ENCODE measurements around the gene RPP30.
"Not testable (repeated sequence)": the region's sequence is repeated elsewhere in the genome, so short reads cannot be mapped to it uniquely, and the experiment has no call there.

RPP30 gene

GRCh38 chr10:90887555-90887954, 15.8 kb downstream of the RPP30 start:
- no peaks in the 10 kb centered on the region for H3K9me3 ChIP-seq
- peaks cover 71% of the 10 kb centered on the region for H3K36me3 ChIP-seq (replicated peaks)
- no peaks in the 10 kb centered on the region for H3K4me1 ChIP-seq
- no peak for DNase-seq (ENCODE audit: low spot score in 2 of 2)
- H3K4me3 ChIP-seq, result no peak overlapping the region
- H3K27me3 ChIP-seq (ENCODE audit: low read depth), result no peaks in the 10 kb centered on the region
- in situ Hi-C loops (cut with MboI; ENCODE audit: low sequenced_read_pairs), result no loop called here

- Histone ChIP-seq H3K36me3 (replicated peaks) (peaks cover 76% of the 10 kb centered on the region), H3K4me3 (no peak overlapping the region), H3K9me3 (no peaks in the 10 kb centered on the region), H3K27me3 (ENCODE audit: low read depth) (no peaks in the 10 kb centered on the region), H3K4me1 (no peaks in the 10 kb centered on the region)
- DNase-seq (ENCODE audit: low spot score in 2 of 2), result no peak
- in situ Hi-C loops (cut with MboI; ENCODE audit: low sequenced_read_pairs), result no loop called here
These were observed 16.6 kb downstream of the RPP30 start for GRCh38 chr10:90888387-90888786.

- Histone ChIP-seq H3K36me3 (replicated peaks) (peaks cover 79% of the 10 kb centered on the region), H3K4me1 (no peaks in the 10 kb centered on the region), H3K4me3 (no peak overlapping the region), H3K27me3 (ENCODE audit: low read depth) (no peaks in the 10 kb centered on the region), H3K9me3 (no peaks in the 10 kb centered on the region)
- in situ Hi-C loops (cut with MboI; ENCODE audit: low sequenced_read_pairs), result no loop called here
- DNase-seq (ENCODE audit: low spot score in 2 of 2), result no peak
These were observed 17.9 kb downstream of the RPP30 start for GRCh38 chr10:90889636-90890035.

GRCh38 chr10:90890347-90890746, 18.6 kb downstream of the RPP30 start:
- in situ Hi-C loops (cut with MboI; ENCODE audit: low sequenced_read_pairs), result no loop called here
- Histone ChIP-seq H3K4me1 (no peaks in the 10 kb centered on the region), H3K27me3 (ENCODE audit: low read depth) (no peaks in the 10 kb centered on the region), H3K36me3 (replicated peaks) (peaks cover 79% of the 10 kb centered on the region), H3K9me3 (no peaks in the 10 kb centered on the region), H3K4me3 (no peak overlapping the region)
- DNase-seq (ENCODE audit: low spot score in 2 of 2), result no peak

- DNase-seq (ENCODE audit: low spot score in 2 of 2), result no peak
- H3K27me3 ChIP-seq (ENCODE audit: low read depth), result no peaks in the 10 kb centered on the region
- H3K4me3 ChIP-seq, result no peak overlapping the region
- H3K36me3 ChIP-seq (replicated peaks), result peaks cover 72% of the 10 kb centered on the region
- H3K4me1 ChIP-seq, result no peaks in the 10 kb centered on the region
- in situ Hi-C loops (cut with MboI; ENCODE audit: low sequenced_read_pairs), result no loop called here
- no peaks in the 10 kb centered on the region for H3K9me3 ChIP-seq
These were observed 21.4 kb downstream of the RPP30 start for GRCh38 chr10:90893190-90893589.

GRCh38 chr10:90896916-90897315, 25.1 kb downstream of the RPP30 start:
- H3K9me3 ChIP-seq; H3K27me3 ChIP-seq (ENCODE audit: low read depth); DNase-seq (ENCODE audit: low spot score in 2 of 2); in situ Hi-C loops (cut with MboI; ENCODE audit: low sequenced_read_pairs); H3K4me1 ChIP-seq; H3K4me3 ChIP-seq: not testable (repeated sequence)
- H3K36me3 ChIP-seq (replicated peaks), result peaks cover 57% of the 10 kb centered on the region

- Histone ChIP-seq H3K9me3 (no peaks in the 10 kb centered on the region), H3K4me1 (no peaks in the 10 kb centered on the region), H3K4me3 (no peak overlapping the region), H3K27me3 (ENCODE audit: low read depth) (no peaks in the 10 kb centered on the region), H3K36me3 (replicated peaks) (peaks cover 11% of the 10 kb centered on the region)
- in situ Hi-C loops (cut with MboI; ENCODE audit: low sequenced_read_pairs), result loop anchor here (25.0 kb wide), 2 partner anchors 331 to 1006 kb away; partner anchors contain the start of genes BTAF1 and FGFBP3
- no peak for DNase-seq (ENCODE audit: low spot score in 2 of 2)
These were observed 34.2 kb downstream of the RPP30 start for GRCh38 chr10:90905925-90906324.

GRCh38 chr10:90906596-90906995, 34.8 kb downstream of the RPP30 start:
- in situ Hi-C loops (cut with MboI; ENCODE audit: low sequenced_read_pairs), result loop anchor here (25.0 kb wide), 2 partner anchors 331 to 1006 kb away; partner anchors contain the start of genes BTAF1 and FGFBP3
- peaks cover 8% of the 10 kb centered on the region for H3K36me3 ChIP-seq (replicated peaks)
- DNase-seq (ENCODE audit: low spot score in 2 of 2), result no peak
- H3K4me1 ChIP-seq, result no peaks in the 10 kb centered on the region
- no peak overlapping the region for H3K4me3 ChIP-seq
- H3K9me3 ChIP-seq, result no peaks in the 10 kb centered on the region
- no peaks in the 10 kb centered on the region for H3K27me3 ChIP-seq (ENCODE audit: low read depth)

- in situ Hi-C loops (cut with MboI; ENCODE audit: low sequenced_read_pairs), result loop anchor here (25.0 kb wide), 2 partner anchors 326 to 1001 kb away; partner anchors contain the start of genes BTAF1 and FGFBP3
- Histone ChIP-seq H3K4me1 (peaks cover 10% of the 10 kb centered on the region), H3K27me3 (ENCODE audit: low read depth) (no peaks in the 10 kb centered on the region), H3K4me3 (no peak overlapping the region), H3K36me3 (replicated peaks) (no peaks in the 10 kb centered on the region), H3K9me3 (no peaks in the 10 kb centered on the region)
- DNase-seq (ENCODE audit: low spot score in 2 of 2), result peak; percentile 82
These were observed 39.6 kb downstream of the RPP30 start for GRCh38 chr10:90911133-90912051.

GRCh38 chr10:90912174-90912573, 40.4 kb downstream of the RPP30 start:
- in situ Hi-C loops (cut with MboI; ENCODE audit: low sequenced_read_pairs), result loop anchor here (25.0 kb wide), 2 partner anchors 325 to 1000 kb away; partner anchors contain the start of genes BTAF1 and FGFBP3
- Histone ChIP-seq H3K4me1 (peaks cover 12% of the 10 kb centered on the region), H3K36me3 (replicated peaks) (no peaks in the 10 kb centered on the region), H3K4me3 (no peak overlapping the region), H3K27me3 (ENCODE audit: low read depth) (no peaks in the 10 kb centered on the region), H3K9me3 (no peaks in the 10 kb centered on the region)
- peak in 1 of 2 experiments; percentile 88 for DNase-seq (ENCODE audit: low spot score in 2 of 2)

- in situ Hi-C loops (cut with MboI; ENCODE audit: low sequenced_read_pairs), result loop anchor here (25.0 kb wide), 2 partner anchors 324 to 999 kb away; partner anchors contain the start of genes BTAF1 and FGFBP3
- Histone ChIP-seq H3K27me3 (ENCODE audit: low read depth) (no peaks in the 10 kb centered on the region), H3K9me3 (no peaks in the 10 kb centered on the region), H3K4me3 (no peak overlapping the region), H3K4me1 (peaks cover 12% of the 10 kb centered on the region), H3K36me3 (replicated peaks) (no peaks in the 10 kb centered on the region)
- DNase-seq (ENCODE audit: low spot score in 2 of 2), result no peak
These were observed 41.2 kb downstream of the RPP30 start for GRCh38 chr10:90912854-90913479.

- Histone ChIP-seq H3K9me3 (no peaks in the 10 kb centered on the region), H3K4me3 (no peak overlapping the region), H3K4me1 (peaks cover 12% of the 10 kb centered on the region), H3K27me3 (ENCODE audit: low read depth) (no peaks in the 10 kb centered on the region), H3K36me3 (replicated peaks) (no peaks in the 10 kb centered on the region)
- no peak for DNase-seq (ENCODE audit: low spot score in 2 of 2)
- in situ Hi-C loops (cut with MboI; ENCODE audit: low sequenced_read_pairs), result loop anchor here (25.0 kb wide), 2 partner anchors 323 to 998 kb away; partner anchors contain the start of genes BTAF1 and FGFBP3
These were observed 42.1 kb downstream of the RPP30 start for GRCh38 chr10:90913774-90914420.

GRCh38 chr10:90914992-90915765, 43.4 kb downstream of the RPP30 start:
- peaks cover 12% of the 10 kb centered on the region for H3K4me1 ChIP-seq
- H3K4me3 ChIP-seq, result no peak overlapping the region
- no peak for DNase-seq (ENCODE audit: low spot score in 2 of 2)
- no peaks in the 10 kb centered on the region for H3K27me3 ChIP-seq (ENCODE audit: low read depth)
- in situ Hi-C loops (cut with MboI; ENCODE audit: low sequenced_read_pairs), result loop anchor here (25.0 kb wide), 2 partner anchors 322 to 997 kb away; partner anchors contain the start of genes BTAF1 and FGFBP3
- no peaks in the 10 kb centered on the region for H3K9me3 ChIP-seq
- no peaks in the 10 kb centered on the region for H3K36me3 ChIP-seq (replicated peaks)
